HG02642 (cell line): ENCODE measurements around the gene LTBP2.

ENCODE experiments used
- ATAC-seq: cut with Tn5 transposase; IDR thresholded peaks from one replicate; pipeline ENCODE4 v1.9.1; 2021; ENCODE audit warnings: mild to moderate bottlenecking; ENCODE audit not compliant: unreplicated experiment, poor library complexity

LTBP2 gene

DNA sequence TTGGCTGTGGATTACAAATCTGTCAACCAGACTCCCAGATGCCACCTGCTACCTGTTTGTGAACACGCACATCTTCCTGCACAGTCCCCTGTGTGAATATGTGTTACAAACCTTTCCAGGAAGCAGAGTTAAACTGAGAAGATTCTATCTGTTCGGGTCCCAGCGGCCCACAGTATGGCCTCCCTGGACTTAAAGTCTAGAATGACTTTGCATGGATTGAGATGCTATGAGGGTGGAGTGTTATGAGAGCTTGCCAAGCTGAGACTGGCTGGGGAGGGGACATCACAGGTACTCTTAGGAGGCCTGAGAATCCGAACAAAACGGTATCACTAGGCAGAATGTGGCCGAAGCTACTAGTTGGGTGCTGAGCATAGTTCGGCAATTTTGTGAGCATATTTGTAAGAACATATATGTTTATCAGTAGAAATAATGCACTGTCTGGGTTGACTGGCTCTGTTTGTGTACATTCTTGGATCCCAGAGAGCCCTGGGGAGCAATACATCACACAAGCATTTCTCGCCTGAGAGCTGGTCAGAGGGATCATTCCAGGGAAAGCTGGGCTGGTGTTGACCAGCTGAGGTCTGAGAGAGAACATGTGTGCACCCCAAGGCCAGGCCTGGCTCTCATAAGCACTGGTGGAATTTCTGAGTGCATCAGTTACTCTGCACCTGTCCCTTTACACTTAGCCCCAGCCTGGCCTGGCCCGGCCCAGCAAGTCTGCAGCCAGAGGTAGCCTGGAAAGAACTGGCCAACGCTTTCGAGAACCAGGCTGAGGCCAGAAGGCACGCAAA lies 29.8 kb upstream of the LTBP2 start:
- ATAC-seq: no peak

DNA sequence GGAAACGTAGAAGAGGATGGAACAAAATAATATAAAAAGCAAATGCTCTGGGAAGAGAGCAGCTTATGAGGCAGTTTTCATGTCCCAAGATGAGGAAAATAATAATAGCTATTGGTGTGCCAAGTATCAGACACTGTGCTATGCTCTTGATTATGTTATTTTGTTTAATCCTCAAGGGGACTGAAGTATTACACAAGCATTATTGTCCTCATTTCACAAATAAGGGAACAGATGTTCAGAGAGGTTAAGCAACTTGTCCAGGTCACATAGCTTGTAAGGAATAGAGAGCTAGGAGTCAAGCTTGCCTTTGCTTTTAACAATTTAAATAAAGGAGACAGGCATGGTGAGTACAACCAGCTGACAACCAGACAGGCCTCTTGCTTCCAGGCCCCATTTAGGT lies 26.9 kb upstream of the LTBP2 start:
- no peak for ATAC-seq

DNA sequence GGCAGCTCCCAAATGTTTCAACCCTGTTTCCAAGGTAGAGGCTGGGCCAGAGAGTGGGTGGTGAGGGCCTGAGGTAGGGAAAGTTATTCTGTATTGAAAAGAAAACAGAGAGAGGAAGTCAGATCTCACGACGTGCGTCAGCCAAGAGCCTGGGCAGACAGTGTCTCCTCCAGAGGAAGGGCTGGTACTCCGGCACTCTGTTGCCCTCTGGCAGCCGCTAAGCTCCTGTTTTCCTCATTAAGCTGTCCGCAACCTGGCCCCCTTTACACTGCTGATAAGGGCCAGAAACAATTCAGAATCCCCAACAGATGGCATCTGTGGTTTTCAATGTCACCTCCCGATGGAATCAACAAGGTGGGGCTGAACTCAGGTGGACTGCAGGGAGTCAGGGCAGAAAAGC lies 26.0 kb upstream of the LTBP2 start:
- no peak for ATAC-seq

DNA sequence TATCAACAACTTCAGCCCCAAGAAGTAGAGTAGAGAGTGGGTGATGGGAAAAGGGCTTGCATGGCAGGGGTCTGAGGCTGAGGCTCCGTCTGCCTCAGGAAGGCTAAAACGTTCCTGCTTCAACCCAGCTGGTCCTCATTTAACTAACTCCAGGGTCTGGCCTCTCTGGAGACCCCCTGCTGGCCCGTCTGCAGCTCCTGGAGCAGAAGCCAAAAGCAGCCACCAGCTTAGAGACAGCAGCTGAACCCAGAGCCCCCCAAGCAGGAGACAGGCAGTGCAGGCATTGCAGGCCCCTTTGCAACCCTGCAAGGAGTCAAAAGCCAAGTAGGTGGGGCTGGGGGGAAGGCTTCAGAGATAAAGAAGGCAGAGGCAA lies 25.1 kb upstream of the LTBP2 start:
- ATAC-seq: no peak

DNA sequence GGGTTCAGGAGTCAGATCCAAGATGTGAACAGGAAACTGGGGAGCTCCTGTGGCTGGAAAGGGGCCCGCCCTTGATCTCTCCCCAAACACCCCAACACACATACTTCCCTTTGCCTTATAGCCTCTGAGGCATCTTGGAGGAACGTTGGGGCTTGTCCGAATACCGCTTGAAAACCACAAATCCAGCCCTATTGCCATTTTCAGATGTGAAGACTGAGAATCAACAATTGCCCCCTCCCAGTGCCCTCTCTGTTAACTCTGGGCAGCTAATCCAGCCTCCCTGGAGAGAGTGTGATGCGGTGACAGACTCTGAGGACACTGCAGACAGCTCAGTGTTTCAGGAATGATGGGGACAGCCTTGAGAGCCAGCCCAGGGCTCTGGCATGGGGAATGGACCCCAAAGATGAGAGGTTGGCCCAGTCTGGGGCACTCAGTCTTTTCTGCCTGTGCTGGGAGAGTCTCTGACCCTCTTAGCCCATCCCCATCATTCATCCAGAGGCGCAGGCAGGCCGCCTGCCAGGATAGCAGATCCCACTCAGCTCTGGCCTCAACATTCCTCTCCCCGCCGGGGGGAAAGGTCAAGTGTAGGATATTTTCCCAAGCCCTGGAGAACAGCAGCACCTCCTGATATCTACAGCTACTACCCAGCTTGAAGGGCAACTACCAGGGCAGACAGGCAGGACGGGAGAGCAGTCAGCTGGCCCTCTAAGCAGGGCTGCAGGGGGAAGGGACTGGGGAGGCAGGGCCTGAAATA lies 24.6 kb upstream of the LTBP2 start:
- ATAC-seq: no peak

DNA sequence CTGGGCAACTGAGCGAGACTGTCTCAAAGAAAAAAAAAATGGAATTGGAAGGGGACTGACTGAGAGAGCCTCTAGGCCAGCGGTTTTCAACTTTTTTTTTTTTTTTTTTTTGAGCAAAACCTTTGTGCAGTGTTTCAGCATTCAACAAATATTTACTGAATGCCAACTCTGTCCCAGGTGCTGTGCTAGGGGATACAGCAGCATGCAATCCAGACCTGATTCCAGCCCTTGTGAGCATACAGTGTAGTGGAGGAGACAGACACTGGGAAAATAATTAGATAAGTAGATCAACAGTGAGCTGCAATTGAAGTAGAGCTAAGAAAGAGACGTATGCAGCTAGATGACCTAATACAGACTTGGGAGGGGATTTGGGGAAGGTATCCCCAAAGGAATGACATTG lies 23.8 kb upstream of the LTBP2 start:
- ATAC-seq: no peak

DNA sequence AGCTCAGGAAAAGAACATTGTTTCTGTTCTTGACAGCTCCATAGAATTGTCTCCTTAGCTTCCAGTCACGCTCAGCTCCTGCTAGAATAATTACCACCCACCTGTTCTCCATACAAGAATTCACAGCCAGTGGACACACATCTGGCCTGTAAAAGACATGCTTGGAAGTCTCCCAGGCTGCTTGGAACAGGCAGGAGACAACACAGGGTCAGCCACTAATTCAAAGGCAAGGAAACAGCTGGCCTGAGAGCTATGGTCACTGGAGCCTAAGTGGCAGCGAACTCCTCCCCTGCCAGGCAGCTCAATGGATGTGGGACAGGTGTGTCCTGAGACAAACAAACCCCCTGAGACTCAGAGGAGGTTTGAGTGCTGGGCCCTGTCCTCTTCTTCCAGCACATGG lies 22.9 kb upstream of the LTBP2 start:
- no peak for ATAC-seq

DNA sequence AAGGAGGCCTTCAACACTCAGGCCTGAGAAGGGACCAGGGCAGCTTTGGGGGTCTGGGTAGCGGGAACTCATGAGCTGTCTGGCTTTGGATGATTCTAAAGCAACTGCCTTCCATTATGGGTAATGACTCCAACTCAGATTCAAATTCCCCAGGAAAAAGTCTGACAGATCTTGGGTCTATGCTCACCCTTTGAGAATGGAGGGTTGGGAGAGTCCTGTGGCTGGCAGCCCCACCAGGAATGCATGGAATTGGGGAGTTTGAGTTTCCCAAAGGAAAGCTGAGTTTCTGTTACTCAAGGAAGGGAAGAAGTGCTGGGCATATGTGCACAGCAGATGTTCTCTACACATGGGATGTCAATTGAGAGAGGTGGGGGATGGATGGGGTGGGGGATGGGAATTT lies 22.4 kb upstream of the LTBP2 start:
- ATAC-seq: no peak

DNA sequence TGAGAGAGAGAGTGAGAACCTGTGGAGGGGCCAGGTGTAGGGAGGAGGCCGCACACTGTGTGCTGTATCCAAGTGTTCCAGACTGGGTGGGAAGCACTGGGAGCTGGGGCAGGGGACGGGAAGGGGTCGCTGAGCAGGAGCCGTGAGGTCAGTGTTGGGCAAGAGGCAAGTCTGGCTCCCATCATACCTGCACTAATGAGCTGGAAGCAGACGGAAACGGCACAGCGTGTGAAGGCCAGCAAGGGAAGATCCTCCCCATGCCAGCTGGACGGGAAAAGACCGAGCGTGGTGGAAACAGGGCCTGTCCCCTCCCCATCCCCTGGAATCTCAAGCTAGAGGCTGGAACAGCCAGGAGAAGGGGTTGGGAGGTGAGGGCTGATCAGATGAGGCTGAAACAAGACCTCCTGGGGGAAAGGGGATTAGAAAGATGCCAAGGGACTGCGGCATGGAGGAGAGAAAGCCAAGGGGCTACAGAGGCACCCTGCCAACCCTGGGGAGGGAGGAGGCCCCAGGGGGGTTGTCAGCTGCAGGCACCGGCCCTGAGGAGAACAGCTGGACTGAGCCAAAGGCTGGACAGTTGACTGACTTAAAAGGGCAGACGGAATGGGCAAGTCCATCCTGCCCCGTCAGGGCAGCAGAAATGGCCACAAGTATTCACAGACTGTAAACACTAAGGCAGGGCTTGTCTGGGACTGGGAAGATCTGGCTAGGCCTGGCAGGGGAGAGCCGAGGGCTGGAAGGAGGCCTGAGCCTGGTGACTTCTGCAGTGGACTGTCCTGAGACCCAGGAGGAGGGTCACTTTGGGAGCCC lies 19.0 kb upstream of the LTBP2 start:
- ATAC-seq: no peak

DNA sequence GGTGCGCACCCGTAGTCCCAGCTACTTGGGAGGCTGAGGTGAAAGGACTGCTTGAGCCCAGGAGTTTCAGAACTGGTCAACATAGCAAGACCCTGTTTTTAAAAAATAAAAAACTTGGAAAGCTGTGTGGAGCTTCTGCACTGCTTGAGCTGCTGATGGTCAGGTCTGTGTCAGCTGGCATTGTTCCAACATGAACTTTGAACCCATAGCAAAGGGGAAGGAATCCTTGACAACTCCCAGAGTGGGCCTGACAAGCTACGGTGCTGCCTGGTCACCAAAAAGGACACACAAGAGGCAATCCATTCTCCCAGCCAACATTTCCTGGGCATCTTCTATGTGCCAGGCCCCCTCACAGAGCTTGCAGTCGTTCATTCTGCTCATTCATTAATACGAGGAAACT lies 16.4 kb upstream of the LTBP2 start:
- ATAC-seq: no peak

DNA sequence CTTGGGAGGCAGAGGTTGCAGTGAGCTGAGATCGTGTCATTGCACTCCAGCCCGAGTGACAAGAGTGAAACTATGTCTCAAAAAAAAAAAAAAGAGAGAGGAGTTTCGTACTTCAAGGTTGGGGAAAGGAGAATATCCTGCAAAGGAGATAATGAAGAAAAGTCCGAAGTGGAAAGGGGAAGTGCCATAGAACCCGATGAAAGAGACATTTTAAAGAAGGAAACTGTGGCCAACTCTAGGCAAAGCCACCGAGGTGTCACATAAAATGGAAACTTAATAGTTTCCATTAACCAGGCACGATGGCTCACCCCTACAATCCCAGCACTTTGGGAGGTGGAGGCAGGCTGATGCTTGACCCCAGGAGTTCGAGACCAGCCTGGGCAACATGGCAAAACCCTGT lies 15.0 kb upstream of the LTBP2 start:
- ATAC-seq: no peak

DNA sequence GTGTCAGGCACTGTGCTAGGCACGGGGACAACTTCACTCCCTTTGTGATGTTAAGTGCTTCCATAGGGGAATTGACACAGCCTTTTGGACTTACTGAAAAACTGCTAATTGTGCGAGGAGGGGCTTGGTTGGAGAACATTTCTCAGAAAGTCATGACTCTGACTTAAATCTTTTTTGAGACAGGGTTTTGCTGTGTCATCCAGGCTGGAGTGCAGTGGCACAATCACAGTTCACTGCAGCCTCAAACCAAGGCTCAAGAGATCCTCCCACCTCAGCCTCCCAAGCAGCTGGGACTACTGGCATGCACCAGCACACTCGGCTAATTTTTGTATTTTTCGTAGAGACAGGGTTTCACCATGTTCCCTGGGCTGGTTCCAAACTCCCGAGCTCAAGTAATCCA lies 10.2 kb upstream of the LTBP2 start:
- no peak for ATAC-seq

DNA sequence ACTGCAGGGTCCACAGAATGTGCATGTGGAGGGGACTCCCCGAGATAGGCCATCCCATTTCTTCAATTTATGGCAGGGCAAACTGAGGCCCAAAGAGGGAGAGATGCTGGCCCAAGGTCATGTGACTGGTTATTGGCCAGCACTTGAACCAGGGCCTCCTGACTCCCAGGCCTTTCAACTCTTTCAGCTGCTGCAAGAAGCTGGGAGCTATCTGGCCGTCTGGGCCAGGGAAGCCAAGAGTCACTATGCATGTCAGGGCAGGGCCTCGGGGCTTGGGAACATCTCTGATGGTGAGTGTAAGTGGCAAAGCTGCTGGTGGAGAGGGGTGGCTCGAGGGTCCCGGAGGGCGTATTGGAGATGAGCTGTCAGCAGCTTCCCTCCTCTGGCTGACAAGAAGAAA lies 9.5 kb upstream of the LTBP2 start:
- no peak for ATAC-seq

DNA sequence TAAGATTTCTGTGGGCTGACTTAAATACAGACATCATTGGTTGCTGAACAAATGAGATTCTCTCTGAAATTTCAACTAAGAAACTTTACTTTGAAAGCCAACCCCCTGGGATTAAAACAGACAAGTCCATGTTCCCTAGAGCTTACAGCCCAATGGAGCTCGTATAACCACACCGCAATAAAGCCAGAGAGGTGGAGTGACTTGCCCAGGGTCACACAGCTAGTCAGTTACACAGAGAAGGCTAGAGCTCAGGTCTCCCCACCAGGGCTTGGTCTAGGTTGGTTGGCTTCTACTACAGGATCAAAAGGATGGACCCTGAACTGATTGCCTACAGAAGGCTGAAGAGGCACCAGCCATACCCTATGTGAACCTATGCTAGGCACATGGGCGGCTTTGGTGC lies 8.9 kb upstream of the LTBP2 start:
- ATAC-seq: no peak

DNA sequence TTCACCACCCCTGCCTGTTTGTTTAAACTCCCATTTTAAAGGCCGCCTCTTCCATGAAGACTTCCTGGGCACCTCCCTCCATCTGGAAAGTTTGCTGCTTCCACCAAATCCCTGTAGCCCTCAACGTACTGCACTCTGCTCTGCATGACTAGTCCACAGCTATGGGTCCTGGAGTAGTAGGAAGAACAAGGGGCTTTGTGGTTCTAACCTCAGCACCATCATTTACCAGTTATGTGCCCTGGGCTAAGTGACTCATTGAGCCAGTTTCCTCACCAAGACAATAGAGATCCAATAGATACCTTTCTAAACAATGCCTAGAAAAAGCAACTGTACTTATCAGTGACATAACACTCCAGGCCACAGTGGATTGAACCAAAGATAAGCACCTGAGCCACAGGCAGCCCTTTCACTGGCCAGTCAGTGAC lies 8.5 kb upstream of the LTBP2 start:
- ATAC-seq: no peak

DNA sequence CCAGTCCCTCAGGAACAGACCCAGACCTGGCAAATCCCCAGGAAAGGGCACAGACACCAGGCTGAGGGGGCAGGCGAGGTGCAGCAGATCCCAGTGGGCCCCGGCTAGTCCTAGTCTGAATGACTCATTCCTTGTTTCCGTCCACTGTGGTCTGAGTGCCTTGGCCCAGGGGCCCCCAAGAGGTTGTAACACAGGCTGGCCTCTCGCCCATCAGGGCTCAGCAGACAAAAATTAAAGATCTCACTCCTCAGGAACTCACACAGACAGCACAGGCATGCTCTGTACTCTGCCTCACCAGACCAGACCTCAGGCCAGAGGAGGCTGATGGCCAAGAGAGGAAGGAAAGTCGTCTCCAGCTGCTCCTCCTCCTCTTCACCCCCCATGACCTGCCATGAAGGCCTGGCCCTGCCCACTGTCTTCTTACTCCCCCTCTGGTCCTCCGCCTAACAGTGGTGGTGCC lies 7.7 kb upstream of the LTBP2 start:
- no peak for ATAC-seq

DNA sequence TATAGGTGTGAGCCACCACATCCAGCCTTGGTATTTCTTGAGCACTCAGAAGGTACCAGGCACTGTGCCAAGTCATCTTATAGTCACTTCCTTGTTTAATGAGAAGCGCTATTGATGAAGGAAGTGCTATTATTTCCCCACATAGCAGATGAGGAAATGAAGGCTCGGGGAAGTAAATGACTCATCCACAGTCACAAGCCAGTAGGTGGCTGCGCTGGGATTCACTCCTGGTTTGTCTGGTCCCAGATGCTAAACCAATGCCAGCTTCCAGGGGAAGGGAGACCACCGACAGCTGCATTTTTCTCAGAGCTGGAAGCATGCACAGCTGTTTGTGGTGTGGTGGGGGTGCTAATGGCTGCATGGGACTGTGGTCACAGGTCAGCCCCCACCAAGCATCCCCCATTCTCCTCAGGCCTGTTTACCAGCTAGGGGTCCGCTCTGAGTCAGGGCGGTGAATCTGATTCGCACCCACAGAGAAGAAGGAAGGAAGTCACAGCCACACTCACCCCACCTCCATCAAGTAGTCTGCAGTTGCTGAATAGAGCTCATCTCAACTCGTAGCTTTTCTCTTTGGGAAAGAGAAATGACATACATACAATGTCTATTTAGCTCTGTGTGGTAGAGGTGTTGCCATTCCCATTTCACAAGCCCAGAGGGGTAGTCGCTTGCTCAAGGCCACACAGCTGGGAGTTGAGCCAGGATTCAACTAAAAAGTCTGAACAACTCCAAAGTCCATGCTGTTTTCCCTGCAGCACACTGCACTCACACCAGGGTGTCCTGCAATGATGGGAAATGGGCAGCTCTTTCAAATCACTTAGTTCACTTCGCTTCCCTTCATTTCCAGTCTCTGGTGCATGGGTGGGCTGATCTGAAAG lies 6.3 kb upstream of the LTBP2 start:
- ATAC-seq: no peak

DNA sequence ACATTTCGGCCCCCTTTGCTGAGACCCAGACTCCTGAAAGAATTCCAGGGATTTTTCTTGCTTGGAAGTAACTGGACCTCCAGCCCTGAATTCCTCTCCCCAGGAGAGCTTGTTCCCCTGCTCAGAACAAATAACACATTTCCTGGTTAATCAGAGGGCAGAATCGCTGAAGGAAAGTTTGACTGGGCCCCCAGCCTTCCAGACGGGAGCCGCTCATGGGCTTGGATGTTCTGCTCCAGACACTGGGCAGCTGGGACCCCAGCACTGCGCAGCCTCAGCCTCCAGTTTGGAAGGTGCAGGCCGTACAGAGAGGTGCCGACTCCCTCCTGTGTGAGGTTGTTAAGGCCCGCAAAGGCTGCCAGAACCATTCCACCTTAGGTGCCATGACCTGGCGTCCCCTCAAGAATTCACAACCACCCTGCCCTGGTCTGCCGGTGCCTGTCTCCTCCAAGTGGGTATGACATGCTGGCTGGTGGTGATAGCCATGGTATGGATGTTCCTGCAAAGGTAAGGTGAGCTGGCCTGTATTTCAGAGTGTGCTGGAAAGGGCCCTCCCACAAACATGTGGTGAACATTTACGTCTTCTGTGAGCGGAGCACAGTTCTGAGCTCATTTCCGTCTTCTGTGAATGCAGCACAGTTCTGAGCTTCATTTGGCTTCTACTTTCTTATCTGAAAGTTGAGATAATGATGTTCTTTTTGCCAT lies 5.1 kb upstream of the LTBP2 start:
- no peak for ATAC-seq

DNA sequence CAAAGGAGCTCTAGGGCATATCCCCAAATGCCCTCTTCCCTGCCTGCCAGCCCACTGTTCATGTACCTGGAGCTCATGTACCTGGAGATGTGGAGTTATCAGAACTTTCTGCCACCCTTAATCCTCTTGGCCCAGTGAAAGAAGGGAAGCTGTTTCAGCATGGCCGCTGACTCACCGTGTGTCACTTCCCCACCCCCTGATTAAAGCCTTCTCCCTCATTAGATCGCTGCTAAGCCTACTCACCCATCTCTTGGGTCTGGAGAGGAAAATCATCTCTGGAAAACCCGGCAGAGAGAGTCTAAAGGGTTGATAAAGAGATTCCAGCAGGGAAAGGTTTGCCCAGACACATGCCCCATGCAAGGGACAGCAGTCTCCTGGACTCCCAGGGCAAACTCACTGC lies 4.5 kb upstream of the LTBP2 start:
- no peak for ATAC-seq

DNA sequence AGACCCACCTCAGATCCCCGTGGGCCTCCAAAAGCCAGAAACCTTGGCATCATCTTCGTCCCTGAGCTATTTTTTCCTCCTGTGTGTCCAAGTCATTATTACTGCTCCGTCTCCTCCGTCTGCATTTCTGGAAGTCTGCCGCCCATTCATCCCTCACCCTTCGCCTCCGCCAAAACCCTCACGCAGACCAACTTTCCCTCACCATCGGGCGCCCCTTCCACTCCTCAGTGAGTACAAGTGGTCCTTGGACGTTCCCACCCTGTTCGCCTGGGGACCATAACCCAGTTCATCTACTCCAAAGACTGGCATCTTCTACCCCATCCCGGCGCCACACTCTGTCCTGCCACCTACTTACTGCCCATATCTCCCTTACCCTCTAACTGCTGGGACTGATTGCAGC lies 3.7 kb upstream of the LTBP2 start:
- no peak for ATAC-seq
